CD8-positive, alpha-beta memory T cell (primary cell): Measurements from ENCODE around the gene RPN1. TPM values are rescaled to one million over a fixed set of nuclear protein-coding genes. Genes with fewer than 3 reads are reported as not detected.
A peak's percentile ranks its signal among the peaks of the same experiment; 100 is the strongest.
"Not testable (repeated sequence)": the region's sequence is repeated elsewhere in the genome, so short reads cannot be mapped to it uniquely, and the experiment has no call there.

Source experiments
- CTCF ChIA-PET: fragments of 350-600 bp; sonication (Branson Sonifier 250); formaldehyde crosslinking; loops from one replicate; lab custom pipeline; 2021; ENCODE audit warnings: antibody characterized with exemption; lab: Charles Lee
- POLR2A ChIA-PET: fragments of 350-600 bp; sonication (Branson Sonifier 250); formaldehyde crosslinking; loops from one replicate; lab custom pipeline; 2021; ENCODE audit warnings: antibody characterized with exemption; lab: Charles Lee
- DNase-seq, 5 donors: peaks; one replicate each; pipeline versions ENCODE4 v3.0.0 to v3.0.0-alpha.2; 2020 to 2022; ENCODE audit warnings: mixed read lengths in 1 of 5
- H3K27ac ChIP-seq: one replicate; pipeline ENCODE4 v1.7.0; 2013; ENCODE audit warnings: low read depth, mild to moderate bottlenecking, low read length, moderate library complexity
- H3K27me3 ChIP-seq: 2 replicates; pipeline ENCODE4 v1.7.0; 2013; ENCODE audit warnings: low read length, mild to moderate bottlenecking; ENCODE audit not compliant: insufficient read depth, poor library complexity, severe bottlenecking
- H3K36me3 ChIP-seq: 2 replicates; pipeline ENCODE4 v1.7.0; 2013; ENCODE audit warnings: mild to moderate bottlenecking, low read length, moderate library complexity; ENCODE audit not compliant: insufficient read depth
- H3K4me1 ChIP-seq: 2 replicates; pipeline ENCODE4 v1.7.0; 2013; ENCODE audit warnings: mild to moderate bottlenecking, low read length, moderate library complexity; ENCODE audit not compliant: insufficient read depth
- H3K4me3 ChIP-seq: 2 replicates; pipeline ENCODE4 v1.7.0; 2013; ENCODE audit warnings: mild to moderate bottlenecking, low read length
- H3K9me3 ChIP-seq: 2 replicates; pipeline ENCODE4 v1.7.0; 2013; ENCODE audit warnings: mild to moderate bottlenecking, low read length
- H3K27ac Mint-ChIP-seq, 8 donors: one replicate each; pipeline ENCODE4 v1.8.0; 2020 to 2021; ENCODE audit warnings: mixed read lengths in 8 of 8, mild to moderate bottlenecking in 6 of 8, inconsistent platforms in 3 of 8, moderate library complexity in 3 of 8
- H3K27me3 Mint-ChIP-seq, 2 donors: one replicate each; pipeline ENCODE4 v1.8.0; 2020 to 2021; ENCODE audit warnings: mixed read lengths in 2 of 2, mild to moderate bottlenecking in 1 of 2, moderate library complexity in 1 of 2
- H3K36me3 Mint-ChIP-seq, 3 donors: one replicate each; pipeline ENCODE4 v1.8.0; 2020 to 2021; ENCODE audit warnings: mixed read lengths in 3 of 3, inconsistent platforms in 1 of 3, mild to moderate bottlenecking in 1 of 3
- H3K4me1 Mint-ChIP-seq, 3 donors: one replicate each; pipeline ENCODE4 v1.8.0; 2020 to 2021; ENCODE audit warnings: mixed read lengths in 3 of 3, inconsistent platforms in 1 of 3, mild to moderate bottlenecking in 1 of 3
- H3K4me3 Mint-ChIP-seq, 7 donors: one replicate each; pipeline ENCODE4 v1.8.0; 2020 to 2021; ENCODE audit warnings: mixed read lengths in 7 of 7, mild to moderate bottlenecking in 6 of 7, moderate library complexity in 4 of 7, inconsistent platforms in 2 of 7
- H3K9me3 Mint-ChIP-seq, 5 donors: one replicate each; pipeline ENCODE4 v1.8.0; 2020 to 2022; ENCODE audit warnings: mixed read lengths in 5 of 5, mild to moderate bottlenecking in 3 of 5, moderate library complexity in 2 of 5, inconsistent platforms in 1 of 5
- polyA plus RNA-seq: library from polyadenylated mRNA; unstranded; fragments of 300-500 nt; fragmentation: Illumina TruSeq; gene quantifications from one replicate; pipeline ENCODE4 v1.2.3, GENCODE V29; 2021
- total RNA-seq, 2 experiments: library from RNA; stranded (reverse); gene quantifications; one replicate each; pipeline ENCODE4 v1.2.3, GENCODE V29; 2021

The RPN1 gene
- total and polyA plus RNA-seq, 3 experiments from 2014 or later = 188 to 294 (median 194) TPM

- Mint-ChIP-seq H3K27ac (peak overlapping the region in 4 of 8 donors; percentile 38 to 76 (median 62)), H3K4me3 (no peak overlapping the region), H3K36me3 (peaks cover 0 to 3% (median 2%) of the 10 kb centered on the region in 3 donors), H3K27me3 (no peaks in the 10 kb centered on the region), H3K4me1 (peaks cover 19 to 26% (median 26%) of the 10 kb centered on the region in 3 donors), H3K9me3 (no peaks in the 10 kb centered on the region)
- ChIA-PET POLR2A (no interaction called here), CTCF (no interaction called here)
- Histone ChIP-seq H3K9me3 (no peaks in the 10 kb centered on the region), H3K27me3 (no peaks in the 10 kb centered on the region), H3K36me3 (no peaks in the 10 kb centered on the region), H3K4me1 (peaks cover 18% of the 10 kb centered on the region), H3K4me3 (no peak overlapping the region), H3K27ac (no peak overlapping the region)
- no peak for DNase-seq
Measured at GRCh38 chr3:128683957-128684356, 33.3 kb upstream of the RPN1 start.

GRCh38 chr3:128681369-128681829, 30.8 kb upstream of the RPN1 start:
- Mint-ChIP-seq H3K27ac (peak overlapping the region; percentile 93 to 100 (median 98)), H3K36me3 (peaks cover 0 to 3% (median 2%) of the 10 kb centered on the region in 3 donors), H3K4me3 (peak overlapping the region; percentile 92 to 96 (median 95)), H3K9me3 (no peaks in the 10 kb centered on the region), H3K4me1 (peaks cover 19 to 26% (median 26%) of the 10 kb centered on the region in 3 donors), H3K27me3 (no peaks in the 10 kb centered on the region)
- no peaks in the 10 kb centered on the region for H3K36me3 ChIP-seq
- no peaks in the 10 kb centered on the region for H3K27me3 ChIP-seq
- peak overlapping the region; percentile 76 for H3K27ac ChIP-seq
- peak overlapping the region; percentile 66 for H3K4me3 ChIP-seq
- peaks cover 18% of the 10 kb centered on the region for H3K4me1 ChIP-seq
- H3K9me3 ChIP-seq = no peaks in the 10 kb centered on the region
- POLR2A ChIA-PET = interaction anchor here (1.0 to 2.0 kb wide), 7 partner anchors 31 to 198 kb away, joined by 3 to 14 read pairs (median 4); partner anchors contain the start of genes ACAD9 and RPN1
- CTCF ChIA-PET = interaction anchor here (1.1 to 3.8 kb wide), 17 partner anchors 8 to 166 kb away, joined by 3 to 65 read pairs (median 6); partner anchors contain the start of genes RAB7A and RPN1
- DNase-seq = no peak

GRCh38 chr3:128680603-128681368, 30.2 kb upstream of the RPN1 start:
- H3K4me1 ChIP-seq = peaks cover 18% of the 10 kb centered on the region
- peak overlapping the region; percentile 93 to 100 (median 98) for H3K27ac Mint-ChIP-seq
- no peaks in the 10 kb centered on the region for H3K9me3 Mint-ChIP-seq
- peak overlapping the region; percentile 76 for H3K27ac ChIP-seq
- ChIA-PET POLR2A (interaction anchor here (0.6 to 2.0 kb wide), 12 partner anchors 26 to 242 kb away, joined by 3 to 14 read pairs (median 4); partner anchors contain the start of genes ACAD9, RAB7A and RPN1), CTCF (interaction anchor here (0.6 to 3.8 kb wide), 30 partner anchors 9 to 200 kb away, joined by 3 to 65 read pairs (median 4); partner anchors contain the start of genes ACAD9, RAB7A and RPN1)
- H3K36me3 Mint-ChIP-seq = peaks cover 0 to 3% (median 2%) of the 10 kb centered on the region in 3 donors
- no peaks in the 10 kb centered on the region for H3K9me3 ChIP-seq
- H3K27me3 ChIP-seq = no peaks in the 10 kb centered on the region
- H3K27me3 Mint-ChIP-seq = no peaks in the 10 kb centered on the region
- peak overlapping the region; percentile 66 for H3K4me3 ChIP-seq
- peak overlapping the region; percentile 92 to 96 (median 95) for H3K4me3 Mint-ChIP-seq
- no peaks in the 10 kb centered on the region for H3K36me3 ChIP-seq
- peaks cover 19 to 30% (median 26%) of the 10 kb centered on the region in 3 donors for H3K4me1 Mint-ChIP-seq
- peak; percentile 94 to 97 (median 96) for DNase-seq

GRCh38 chr3:128679338-128679737, 28.7 kb upstream of the RPN1 start:
- H3K36me3 ChIP-seq = no peaks in the 10 kb centered on the region
- Mint-ChIP-seq H3K27me3 (no peaks in the 10 kb centered on the region), H3K36me3 (peaks cover 0 to 3% (median 2%) of the 10 kb centered on the region in 3 donors), H3K9me3 (peaks cover 0 to 2% (median 0%) of the 10 kb centered on the region in 5 donors), H3K4me3 (peak overlapping the region; percentile 14 to 96 (median 95)), H3K27ac (peak overlapping the region in 7 of 8 donors; percentile 6 to 99 (median 97)), H3K4me1 (peaks cover 18 to 34% (median 27%) of the 10 kb centered on the region in 3 donors)
- no peak overlapping the region for H3K4me3 ChIP-seq
- ChIA-PET POLR2A (interaction anchor here (2.0 kb wide), 1 partner anchor 200 kb away, joined by 11 read pairs; the partner anchor contains the start of gene ACAD9), CTCF (interaction anchor here (1.8 to 3.8 kb wide), 3 partner anchors 62 to 166 kb away, joined by 13 to 65 read pairs (median 18); no protein-coding TSS in a partner anchor)
- H3K27me3 ChIP-seq = no peaks in the 10 kb centered on the region
- H3K9me3 ChIP-seq = no peaks in the 10 kb centered on the region
- H3K4me1 ChIP-seq = peaks cover 23% of the 10 kb centered on the region
- no peak overlapping the region for H3K27ac ChIP-seq
- no peak for DNase-seq

GRCh38 chr3:128675802-128676201, 25.2 kb upstream of the RPN1 start:
- CTCF ChIA-PET, H3K27me3 Mint-ChIP-seq, H3K4me3 Mint-ChIP-seq, DNase-seq, POLR2A ChIA-PET, H3K27ac ChIP-seq, H3K36me3 Mint-ChIP-seq, H3K36me3 ChIP-seq, H3K4me3 ChIP-seq, H3K9me3 ChIP-seq, H3K27me3 ChIP-seq, H3K9me3 Mint-ChIP-seq: not testable (repeated sequence)
- peaks cover 8 to 22% (median 16%) of the 10 kb centered on the region in 3 donors for H3K4me1 Mint-ChIP-seq
- H3K4me1 ChIP-seq = peaks cover 12% of the 10 kb centered on the region
- H3K27ac Mint-ChIP-seq = peak overlapping the region in 1 of 8 donors; percentile 70

GRCh38 chr3:128674161-128674784, 23.7 kb upstream of the RPN1 start:
- Histone ChIP-seq H3K4me3 (no peak overlapping the region), H3K4me1 (peaks cover 12% of the 10 kb centered on the region), H3K36me3 (no peaks in the 10 kb centered on the region), H3K9me3 (no peaks in the 10 kb centered on the region), H3K27ac (no peak overlapping the region), H3K27me3 (no peaks in the 10 kb centered on the region)
- Mint-ChIP-seq H3K27me3 (no peaks in the 10 kb centered on the region), H3K9me3 (peaks cover 0 to 2% (median 0%) of the 10 kb centered on the region in 5 donors), H3K36me3 (peaks cover 0 to 2% (median 0%) of the 10 kb centered on the region in 3 donors), H3K4me1 (peaks cover 5 to 16% (median 9%) of the 10 kb centered on the region in 3 donors), H3K4me3 (peak overlapping the region in 2 of 7 donors; percentile 15 to 54), H3K27ac (peak overlapping the region in 2 of 8 donors; percentile 44 to 58)
- no peak for DNase-seq
- CTCF ChIA-PET = no interaction called here
- POLR2A ChIA-PET = interaction anchor here (0.5 kb wide), 1 partner anchor 15 kb away, joined by 6 read pairs; no protein-coding TSS in a partner anchor

- CTCF ChIA-PET = no interaction called here
- no peaks in the 10 kb centered on the region for H3K9me3 ChIP-seq
- Mint-ChIP-seq H3K27me3 (peaks cover 0 to 2% of the 10 kb centered on the region in 2 donors), H3K27ac (peak overlapping the region in 2 of 8 donors; percentile 22 to 30), H3K4me3 (no peak overlapping the region), H3K9me3 (no peaks in the 10 kb centered on the region), H3K4me1 (no peaks in the 10 kb centered on the region), H3K36me3 (no peaks in the 10 kb centered on the region)
- no peaks in the 10 kb centered on the region for H3K27me3 ChIP-seq
- no peak for DNase-seq
- no peak overlapping the region for H3K27ac ChIP-seq
- H3K4me3 ChIP-seq = no peak overlapping the region
- POLR2A ChIA-PET = no interaction called here
- H3K4me1 ChIP-seq = no peaks in the 10 kb centered on the region
- no peaks in the 10 kb centered on the region for H3K36me3 ChIP-seq
Measured at GRCh38 chr3:128667641-128668040, 17.0 kb upstream of the RPN1 start.
